ENCODE measurements around the gene SPEF1.

- no peak for TF ChIP-seq CTCF (IDR thresholded peaks at IDR 0.05)
- no peak for TF ChIP-seq EP300 (IDR thresholded peaks at IDR 0.05)
Observed at GRCh38 chr20:3777381-3777715, 3.9 kb downstream of the SPEF1 start.

All from tibial nerve (tissue), 4 donors.